ENCODE measurements around the gene SEC11A.

GRCh38 chr15:84760219-84760618 lies 44.3 kb upstream of the SEC11A start:
- TF ChIP-seq CTCF (IDR thresholded peaks at IDR 0.05) (no peak), EZH2phosphoT487 (IDR thresholded peaks at IDR 0.05) (no peak)

Data from neural progenitor cell (in vitro differentiated cells).